Measurements from ENCODE around the gene SLC30A3. TPM values are rescaled to one million over a fixed set of nuclear protein-coding genes. Genes with fewer than 3 reads are reported as not detected.

The SLC30A3 gene
- total RNA-seq, 4 donors from 2014 or later, result 0.20 TPM; not detected in 3

- Histone ChIP-seq H3K27ac (no peak overlapping the region), H3K4me1 (peaks cover 7% of the 10 kb centered on the region in 2 donors), H3K36me3 (peaks cover 0 to 60% of the 10 kb centered on the region in 2 donors), H3K4me3 (no peak overlapping the region), H3K27me3 (no peaks in the 10 kb centered on the region), H3K9me3 (no peaks in the 10 kb centered on the region)
- DNase-seq, result no peak
- TF ChIP-seq POLR2A (IDR thresholded peaks at IDR 0.05), result no peak
- no peak for TF ChIP-seq CTCF (IDR thresholded peaks at IDR 0.05 in 4 of 5, conservative IDR thresholded peaks at IDR 0.05 in 1 of 5)
- ATAC-seq, result no peak
- in situ Hi-C loops (cut with MboI; ENCODE audit: low sequenced_read_pairs in 4 of 4) (no loop called here), intact Hi-C loops (cut with DNase I; ENCODE audit: low total_unique reads) (no loop called here)
Observed at GRCh38 chr2:27243391-27244130, 19.3 kb downstream of the SLC30A3 start.

GRCh38 chr2:27242614-27242951 lies 20.3 kb downstream of the SLC30A3 start:
- H3K4me3 ChIP-seq, result no peak overlapping the region
- DNase-seq (no peak), ATAC-seq (no peak)
- no peak overlapping the region for H3K27ac ChIP-seq
- TF ChIP-seq CTCF (IDR thresholded peaks at IDR 0.05 in 4 of 5, conservative IDR thresholded peaks at IDR 0.05 in 1 of 5) (no peak), POLR2A (IDR thresholded peaks at IDR 0.05) (no peak)
- H3K27me3 ChIP-seq, result no peaks in the 10 kb centered on the region
- intact Hi-C loops (cut with DNase I; ENCODE audit: low total_unique reads), result no loop called here
- peaks cover 2 to 69% of the 10 kb centered on the region in 2 donors for H3K36me3 ChIP-seq
- no peaks in the 10 kb centered on the region for H3K9me3 ChIP-seq
- H3K4me1 ChIP-seq, result peaks cover 7% of the 10 kb centered on the region in 2 donors
- in situ Hi-C loops (cut with MboI; ENCODE audit: low sequenced_read_pairs in 4 of 4), result no loop called here

- ATAC-seq, result no peak
- TF ChIP-seq POLR2A (IDR thresholded peaks at IDR 0.05) (no peak), CTCF (IDR thresholded peaks at IDR 0.05 in 4 of 5, conservative IDR thresholded peaks at IDR 0.05 in 1 of 5) (no peak)
- in situ Hi-C loops (cut with MboI; ENCODE audit: low sequenced_read_pairs in 4 of 4), result no loop called here
Observed at GRCh38 chr2:27241761-27242613, 20.9 kb downstream of the SLC30A3 start.

GRCh38 chr2:27240406-27240805 lies 22.4 kb downstream of the SLC30A3 start:
- DNase-seq (no peak), ATAC-seq (no peak)
- H3K4me3 ChIP-seq, result no peak overlapping the region
- in situ Hi-C loops (cut with MboI; ENCODE audit: low sequenced_read_pairs in 4 of 4), result no loop called here
- no peak overlapping the region for H3K27ac ChIP-seq
- peaks cover 4 to 91% of the 10 kb centered on the region in 2 donors for H3K36me3 ChIP-seq
- no peaks in the 10 kb centered on the region for H3K9me3 ChIP-seq
- no peaks in the 10 kb centered on the region for H3K27me3 ChIP-seq
- intact Hi-C loops (cut with DNase I; ENCODE audit: low total_unique reads), result no loop called here
- TF ChIP-seq POLR2A (IDR thresholded peaks at IDR 0.05) (no peak), CTCF (IDR thresholded peaks at IDR 0.05 in 4 of 5, conservative IDR thresholded peaks at IDR 0.05 in 1 of 5) (no peak)
- no peaks in the 10 kb centered on the region for H3K4me1 ChIP-seq

More at GRCh38 chr2:27241761-27242613, 20.9 kb downstream of the SLC30A3 start:
- H3K9me3 ChIP-seq, result no peaks in the 10 kb centered on the region
- H3K36me3 ChIP-seq, result peaks cover 4 to 75% of the 10 kb centered on the region in 2 donors
- H3K4me3 ChIP-seq, result no peak overlapping the region
- intact Hi-C loops (cut with DNase I; ENCODE audit: low total_unique reads), result no loop called here
- no peak for DNase-seq
- no peaks in the 10 kb centered on the region for H3K27me3 ChIP-seq
- peaks cover 7% of the 10 kb centered on the region in 2 donors for H3K4me1 ChIP-seq
- no peak overlapping the region for H3K27ac ChIP-seq

All from gastrocnemius medialis (tissue), 4 donors.